Nephron progenitor cell (in vitro differentiated cells): ENCODE measurements around the gene GET4.

Experiments used
- DNase-seq: peaks from one replicate; pipeline ENCODE4 v3.0.0; 2021
- H3K27ac Mint-ChIP-seq: 2 replicates; pipeline ENCODE4 v1.8.0; 2021; ENCODE audit warnings: mild to moderate bottlenecking, moderate library complexity, mixed read lengths
- H3K27me3 Mint-ChIP-seq: 2 replicates; pipeline ENCODE4 v1.8.0; 2021; ENCODE audit warnings: mild to moderate bottlenecking, low read depth, mixed read lengths; ENCODE audit not compliant: poor library complexity
- H3K36me3 Mint-ChIP-seq: 2 replicates; pipeline ENCODE4 v1.8.0; 2021; ENCODE audit warnings: low read depth, mixed read lengths
- H3K4me1 Mint-ChIP-seq: 2 replicates; pipeline ENCODE4 v1.8.0; 2021; ENCODE audit warnings: mixed read lengths
- H3K4me3 Mint-ChIP-seq: 2 replicates; pipeline ENCODE4 v1.8.0; 2021; ENCODE audit warnings: mild to moderate bottlenecking, moderate library complexity, mixed read lengths
- H3K9me3 Mint-ChIP-seq: 2 replicates; pipeline ENCODE4 v1.8.0; 2021; ENCODE audit warnings: mild to moderate bottlenecking, moderate library complexity, mixed read lengths
- CTCF ChIP-seq: fragments of 200-600 bp; sonication (generic); IDR thresholded peaks from 2 replicates; pipeline ENCODE4 v1.5.0; 2021; ENCODE audit warnings: antibody characterized with exemption

GET4 gene

GRCh38 chr7:888081-889024, 12.0 kb downstream of the GET4 start:
- TF ChIP-seq CTCF: no peak
- no peaks in the 10 kb centered on the region for H3K9me3 Mint-ChIP-seq
- H3K27ac Mint-ChIP-seq: peak overlapping the region; percentile 85
- peaks cover under 1% of the 10 kb centered on the region for H3K4me1 Mint-ChIP-seq
- peaks cover 30% of the 10 kb centered on the region for H3K36me3 Mint-ChIP-seq
- no peak overlapping the region for H3K4me3 Mint-ChIP-seq
- DNase-seq: no peak
- H3K27me3 Mint-ChIP-seq: peaks cover 3% of the 10 kb centered on the region

- DNase-seq: no peak
- H3K4me1 Mint-ChIP-seq: no peaks in the 10 kb centered on the region
- TF ChIP-seq CTCF: no peak
- H3K27ac Mint-ChIP-seq: no peak overlapping the region
- H3K27me3 Mint-ChIP-seq: peaks cover 3% of the 10 kb centered on the region
- no peaks in the 10 kb centered on the region for H3K9me3 Mint-ChIP-seq
- H3K36me3 Mint-ChIP-seq: peaks cover 33% of the 10 kb centered on the region
- H3K4me3 Mint-ChIP-seq: no peak overlapping the region
These were observed 12.7 kb downstream of the GET4 start for GRCh38 chr7:889025-889390.

- H3K4me3 Mint-ChIP-seq: no peak overlapping the region
- H3K9me3 Mint-ChIP-seq: no peaks in the 10 kb centered on the region
- H3K4me1 Mint-ChIP-seq: no peaks in the 10 kb centered on the region
- H3K27me3 Mint-ChIP-seq: peaks cover 3% of the 10 kb centered on the region
- TF ChIP-seq CTCF: no peak
- peaks cover 33% of the 10 kb centered on the region for H3K36me3 Mint-ChIP-seq
- H3K27ac Mint-ChIP-seq: no peak overlapping the region
- DNase-seq: no peak
These were observed 13.0 kb downstream of the GET4 start for GRCh38 chr7:889391-889790.

GRCh38 chr7:890868-891267, 14.5 kb downstream of the GET4 start:
- H3K36me3 Mint-ChIP-seq: peaks cover 34% of the 10 kb centered on the region
- no peaks in the 10 kb centered on the region for H3K9me3 Mint-ChIP-seq
- TF ChIP-seq CTCF: no peak
- H3K27ac Mint-ChIP-seq: no peak overlapping the region
- H3K27me3 Mint-ChIP-seq: peaks cover 3% of the 10 kb centered on the region
- no peak for DNase-seq
- H3K4me3 Mint-ChIP-seq: no peak overlapping the region
- H3K4me1 Mint-ChIP-seq: no peaks in the 10 kb centered on the region

GRCh38 chr7:891291-891690, 14.9 kb downstream of the GET4 start:
- Mint-ChIP-seq H3K9me3 (no peaks in the 10 kb centered on the region), H3K27me3 (peaks cover 3% of the 10 kb centered on the region), H3K4me1 (no peaks in the 10 kb centered on the region), H3K4me3 (no peak overlapping the region), H3K36me3 (peaks cover 38% of the 10 kb centered on the region), H3K27ac (no peak overlapping the region)
- no peak for DNase-seq
- TF ChIP-seq CTCF: no peak

GRCh38 chr7:891805-892204, 15.5 kb downstream of the GET4 start:
- no peaks in the 10 kb centered on the region for H3K9me3 Mint-ChIP-seq
- no peak overlapping the region for H3K27ac Mint-ChIP-seq
- H3K4me1 Mint-ChIP-seq: no peaks in the 10 kb centered on the region
- TF ChIP-seq CTCF: no peak
- peaks cover 3% of the 10 kb centered on the region for H3K27me3 Mint-ChIP-seq
- H3K36me3 Mint-ChIP-seq: peaks cover 40% of the 10 kb centered on the region
- no peak for DNase-seq
- no peak overlapping the region for H3K4me3 Mint-ChIP-seq
